Small intestine (tissue), 7 donors: Measurements from ENCODE around the gene CACNA2D3. TPM values are rescaled to one million over a fixed set of nuclear protein-coding genes. Genes with fewer than 3 reads are reported as not detected.
A peak's percentile ranks its signal among the peaks of the same experiment; 100 is the strongest.
"Not testable (repeated sequence)": the region's sequence is repeated elsewhere in the genome, so short reads cannot be mapped to it uniquely, and the experiment has no call there.

Experiments used
- DNase-seq, 2 donors: peaks; one replicate each; pipeline versions ENCODE4 v3.0.0 to v3.0.0-alpha.2; 2013
- FAIRE-seq: peaks from 2 replicates; lab custom pipeline; 2012; peaks lifted over from hg19 to GRCh38; lab: Jason Lieb, UNC
- H3K27ac ChIP-seq, 3 donors: one replicate each; pipeline ENCODE4 v1.5.1; 2013; ENCODE audit warnings: low read length in 2 of 3, mild to moderate bottlenecking in 2 of 3, control low read depth in 1 of 3, inconsistent platforms in 1 of 3, low read depth in 1 of 3, moderate library complexity in 1 of 3
- H3K27me3 ChIP-seq, 3 donors: one replicate each; pipeline ENCODE4 v1.6.1; 2013; ENCODE audit warnings: low read length in 3 of 3, inconsistent platforms in 1 of 3; ENCODE audit not compliant: control insufficient read depth in 3 of 3, insufficient read depth in 3 of 3
- H3K36me3 ChIP-seq, 3 donors: one replicate each; pipeline ENCODE4 v1.6.1; 2013; ENCODE audit warnings: low read length in 3 of 3, inconsistent platforms in 1 of 3, low read depth in 1 of 3, mild to moderate bottlenecking in 1 of 3, moderate library complexity in 1 of 3; ENCODE audit not compliant: control insufficient read depth in 3 of 3, insufficient read depth in 2 of 3
- H3K4me1 ChIP-seq, 3 donors: one replicate each; pipeline ENCODE4 v1.6.1; 2013; ENCODE audit warnings: low read length in 2 of 3, inconsistent platforms in 1 of 3, low read depth in 1 of 3, mild to moderate bottlenecking in 1 of 3, moderate library complexity in 1 of 3; ENCODE audit not compliant: control insufficient read depth in 3 of 3, insufficient read depth in 2 of 3
- H3K4me3 ChIP-seq, 3 donors: one replicate each; pipeline ENCODE4 v1.5.1; 2013; ENCODE audit warnings: low read length in 3 of 3, control low read depth in 1 of 3, inconsistent platforms in 1 of 3, low read depth in 1 of 3, mild to moderate bottlenecking in 1 of 3, moderate library complexity in 1 of 3
- H3K9me3 ChIP-seq, 2 donors: one replicate each; pipeline ENCODE4 v1.6.1; 2013; ENCODE audit warnings: low read depth in 1 of 2, low read length in 1 of 2; ENCODE audit not compliant: control insufficient read depth in 2 of 2, insufficient read depth in 1 of 2
- WGBS, 3 donors: extraction: QIAGEN DNeasy Blood & Tissue Kit; methylation state at CpG; one replicate each; pipeline ENCODE4 v1.1.7; 2013; 5-methylcytosine and 5-hydroxymethylcytosine counted together
- polyA plus RNA-seq, 4 donors: library from polyadenylated mRNA; stranded (reverse) in 3 of 4; unstranded in 1 of 4; fragments of 200-250 nt in 3 of 4; fragments of 120-200 nt in 1 of 4; gene quantifications; one replicate each; pipeline versions ENCODE4 v1.2.1 to v1.2.3, GENCODE V29; 2013
- donor health status: healthy with polysubstance abuse.
- donor health status: control.
- donor health status: control.
- donor health status: Bipolar disorder and iron deficiency.
- donor health status: healthy.

The CACNA2D3 gene
- polyA plus RNA-seq, 4 donors: 0.27 to 0.61 TPM; not detected in 2

GRCh38 chr3:54087581-54088410, 34.6 kb upstream of the CACNA2D3 start:
- no peak overlapping the region for H3K4me3 ChIP-seq

GRCh38 chr3:54093491-54094248, 28.7 kb upstream of the CACNA2D3 start:
- Histone ChIP-seq H3K4me3 (no peak overlapping the region), H3K36me3 (no peaks in the 10 kb centered on the region), H3K4me1 (no peaks in the 10 kb centered on the region), H3K27ac (no peak overlapping the region), H3K27me3 (peaks cover 0 to 4% (median 3%) of the 10 kb centered on the region in 3 donors), H3K9me3 (no peaks in the 10 kb centered on the region)
- DNase-seq: no peak
- 82 to 87% (median 82%) methylated on average over 5 of the region's 5 CpGs for WGBS, 3 donors
- FAIRE-seq: no peak

More at GRCh38 chr3:54087581-54088410, 34.6 kb upstream of the CACNA2D3 start:
- FAIRE-seq (no peak), DNase-seq (peak in 1 of 2 donors; percentile 6)
- WGBS, 3 donors: 20 to 33% (median 23%) methylated on average over 41 to 54 of the region's 54 CpGs
- H3K27ac ChIP-seq: no peak overlapping the region
- H3K4me1 ChIP-seq: no peaks in the 10 kb centered on the region
- no peaks in the 10 kb centered on the region for H3K9me3 ChIP-seq
- no peaks in the 10 kb centered on the region for H3K36me3 ChIP-seq
- H3K27me3 ChIP-seq: peaks cover 0 to 27% (median 10%) of the 10 kb centered on the region in 3 donors

- no peak for FAIRE-seq
- H3K27ac ChIP-seq: no peak overlapping the region
- H3K27me3 ChIP-seq: no peaks in the 10 kb centered on the region
- 63 to 79% (median 73%) methylated on average over 3 of the region's 3 CpGs for WGBS, 3 donors
- no peaks in the 10 kb centered on the region for H3K4me1 ChIP-seq
- H3K36me3 ChIP-seq: no peaks in the 10 kb centered on the region
- H3K9me3 ChIP-seq: no peaks in the 10 kb centered on the region
- no peak overlapping the region for H3K4me3 ChIP-seq
- no peak for DNase-seq
Measured at GRCh38 chr3:54094926-54095325, 27.4 kb upstream of the CACNA2D3 start.

- Histone ChIP-seq H3K9me3 (no peaks in the 10 kb centered on the region), H3K27ac (no peak overlapping the region), H3K4me3 (no peak overlapping the region), H3K36me3 (no peaks in the 10 kb centered on the region), H3K4me1 (no peaks in the 10 kb centered on the region), H3K27me3 (no peaks in the 10 kb centered on the region)
- DNase-seq (no peak), FAIRE-seq (no peak)
- WGBS, 3 donors: 75 to 84% (median 83%) methylated on average over 1 of the region's 1 CpG
Measured at GRCh38 chr3:54099381-54099780, 23.0 kb upstream of the CACNA2D3 start.

- H3K27ac ChIP-seq: no peak overlapping the region
- no peaks in the 10 kb centered on the region for H3K9me3 ChIP-seq
- no peak overlapping the region for H3K4me3 ChIP-seq
- DNase-seq: no peak
- no peaks in the 10 kb centered on the region for H3K36me3 ChIP-seq
- no peaks in the 10 kb centered on the region for H3K4me1 ChIP-seq
- peaks cover 0 to 4% (median 0%) of the 10 kb centered on the region in 3 donors for H3K27me3 ChIP-seq
- 80 to 87% (median 86%) methylated on average over 11 of the region's 11 CpGs for WGBS, 3 donors
- no peak for FAIRE-seq
Measured at GRCh38 chr3:54104084-54104483, 18.3 kb upstream of the CACNA2D3 start.

GRCh38 chr3:54116129-54116528, 6.2 kb upstream of the CACNA2D3 start:
- 81 to 88% (median 84%) methylated on average over 4 of the region's 4 CpGs for WGBS, 3 donors
- H3K4me3 ChIP-seq, H3K27ac ChIP-seq, FAIRE-seq, DNase-seq, H3K36me3 ChIP-seq, H3K4me1 ChIP-seq, H3K9me3 ChIP-seq: not testable (repeated sequence)
- H3K27me3 ChIP-seq: peaks cover under 1 to 25% (median 12%) of the 10 kb centered on the region in 3 donors

- peak overlapping the region in 1 of 3 donors; percentile 15 for H3K4me3 ChIP-seq
- WGBS, 3 donors: 3 to 5% (median 3%) methylated on average over 44 to 45 of the region's 45 CpGs
- H3K4me1 ChIP-seq: peaks cover 0 to 10% (median 0%) of the 10 kb centered on the region in 3 donors
- H3K9me3 ChIP-seq: no peaks in the 10 kb centered on the region
- DNase-seq (peak in 1 of 2 donors; percentile 18), FAIRE-seq (no peak)
- no peak overlapping the region for H3K27ac ChIP-seq
- H3K36me3 ChIP-seq: no peaks in the 10 kb centered on the region
- peaks cover 18 to 53% (median 21%) of the 10 kb centered on the region in 3 donors for H3K27me3 ChIP-seq
Measured at GRCh38 chr3:54120657-54121413, 1.5 kb upstream of the CACNA2D3 start.
